Stimulated activated naive B cell treated with anti-CD40 and anti-IgM and Interleukin-4, amounts not matched to agents 10 μg/mL and 1 μg/mL and 100 μg/mL, for 72 hours (primary cell): ENCODE data around the gene SLC38A8.

Experiments used
- ATAC-seq, 2 donors: fragments of 150-1000 bp; cut with Tn5 transposase; replicated peaks; 2 replicates each; pipeline ENCODE4 v1.10.0; 2021; ENCODE audit warnings: moderate library complexity in 1 of 2
- DNase-seq: peaks from one replicate; pipeline ENCODE4 v3.0.0; 2021
- H3K27ac Mint-ChIP-seq: one replicate; pipeline ENCODE4 v1.8.0; 2022; ENCODE audit warnings: mild to moderate bottlenecking, mixed read lengths
- H3K27me3 Mint-ChIP-seq, 2 donors: one replicate each; pipeline ENCODE4 v1.8.0; 2022; ENCODE audit warnings: mixed read lengths in 2 of 2
- H3K36me3 Mint-ChIP-seq, 2 donors: one replicate each; pipeline ENCODE4 v1.8.0; 2022; ENCODE audit warnings: mixed read lengths in 2 of 2, mild to moderate bottlenecking in 1 of 2
- H3K4me1 Mint-ChIP-seq, 2 donors: one replicate each; pipeline ENCODE4 v1.8.0; 2022; ENCODE audit warnings: mixed read lengths in 2 of 2, mild to moderate bottlenecking in 1 of 2
- H3K4me3 Mint-ChIP-seq, 2 donors: one replicate each; pipeline ENCODE4 v1.8.0; 2022; ENCODE audit warnings: mild to moderate bottlenecking in 2 of 2, mixed read lengths in 2 of 2, moderate library complexity in 1 of 2
- H3K9me3 Mint-ChIP-seq, 2 donors: one replicate each; pipeline ENCODE4 v1.8.0; 2022; ENCODE audit warnings: mixed read lengths in 2 of 2, mild to moderate bottlenecking in 1 of 2

Gene SLC38A8

DNA sequence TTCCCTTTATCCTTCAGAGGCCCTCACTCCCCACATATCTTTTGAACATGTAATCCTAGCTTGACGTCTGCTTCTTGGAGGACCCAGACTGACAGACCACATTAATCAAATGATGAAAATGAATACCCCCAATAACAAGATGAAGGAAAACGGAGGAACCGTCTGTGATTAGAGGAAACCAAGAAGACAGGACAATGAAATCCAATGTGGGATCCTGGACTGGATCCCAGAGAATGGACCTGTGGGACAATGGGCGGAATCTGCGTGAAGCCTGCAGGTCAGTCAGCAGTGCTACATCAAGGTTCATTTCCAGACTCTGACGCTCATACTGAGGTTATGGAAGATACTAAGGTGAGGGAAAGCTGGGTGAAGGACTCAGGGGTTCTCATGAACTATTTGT, 38.2 kb upstream of the SLC38A8 start:
- Mint-ChIP-seq H3K4me1 (peaks cover 8 to 10% of the 10 kb centered on the region in 2 donors), H3K4me3 (no peak overlapping the region), H3K9me3 (no peaks in the 10 kb centered on the region), H3K27ac (no peak overlapping the region), H3K27me3 (no peaks in the 10 kb centered on the region), H3K36me3 (peaks cover 49 to 75% of the 10 kb centered on the region in 2 donors)
- ATAC-seq (no peak), DNase-seq (no peak)

DNA sequence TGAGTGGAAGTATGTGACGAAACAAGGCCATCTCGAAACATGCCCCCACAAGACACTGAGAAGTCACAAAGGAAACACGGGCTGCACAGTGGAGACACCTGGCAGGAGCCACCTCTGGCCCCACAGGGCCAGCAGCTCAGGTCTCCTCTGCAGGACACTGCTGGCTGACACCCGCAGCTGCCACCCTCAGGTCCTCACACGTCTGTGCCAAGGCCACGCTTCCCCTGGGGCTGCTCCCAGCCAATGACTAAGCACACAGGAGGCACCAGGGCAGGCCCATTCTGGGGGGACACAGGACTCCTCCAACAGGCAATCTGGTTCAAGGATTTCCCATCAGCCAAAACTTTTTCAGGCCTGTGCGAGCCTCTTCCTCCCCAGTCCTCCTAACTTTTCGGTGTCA, 37.8 kb upstream of the SLC38A8 start:
- Mint-ChIP-seq H3K36me3 (peaks cover 54 to 79% of the 10 kb centered on the region in 2 donors), H3K4me1 (peaks cover 7 to 8% of the 10 kb centered on the region in 2 donors), H3K9me3 (no peaks in the 10 kb centered on the region), H3K4me3 (no peak overlapping the region), H3K27ac (no peak overlapping the region), H3K27me3 (no peaks in the 10 kb centered on the region)
- no peak for ATAC-seq
- no peak for DNase-seq

DNA sequence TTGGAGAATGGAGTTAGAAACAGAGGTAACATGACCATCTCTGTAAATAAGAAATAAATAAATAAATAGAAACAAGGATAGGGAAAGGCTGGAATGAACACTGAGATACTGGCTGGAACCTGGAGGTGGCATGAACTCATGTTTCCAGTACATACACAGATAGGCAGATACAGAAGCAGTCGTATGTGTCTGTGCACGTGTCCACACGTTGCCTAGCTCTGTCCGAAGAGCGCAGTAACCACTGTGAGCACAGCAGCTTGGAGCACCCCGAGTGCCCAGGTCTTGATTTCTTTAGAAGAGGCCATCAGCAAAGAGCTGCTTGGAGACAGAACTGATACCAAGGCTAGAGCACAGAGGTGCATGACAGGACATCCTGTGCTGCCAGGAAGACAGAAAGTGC, 37.1 kb upstream of the SLC38A8 start:
- no peak for DNase-seq
- Mint-ChIP-seq H3K36me3 (peaks cover 61 to 86% of the 10 kb centered on the region in 2 donors), H3K4me3 (no peak overlapping the region), H3K4me1 (peaks cover 1 to 3% of the 10 kb centered on the region in 2 donors), H3K9me3 (no peaks in the 10 kb centered on the region), H3K27ac (no peak overlapping the region), H3K27me3 (no peaks in the 10 kb centered on the region)
- ATAC-seq: no peak

DNA sequence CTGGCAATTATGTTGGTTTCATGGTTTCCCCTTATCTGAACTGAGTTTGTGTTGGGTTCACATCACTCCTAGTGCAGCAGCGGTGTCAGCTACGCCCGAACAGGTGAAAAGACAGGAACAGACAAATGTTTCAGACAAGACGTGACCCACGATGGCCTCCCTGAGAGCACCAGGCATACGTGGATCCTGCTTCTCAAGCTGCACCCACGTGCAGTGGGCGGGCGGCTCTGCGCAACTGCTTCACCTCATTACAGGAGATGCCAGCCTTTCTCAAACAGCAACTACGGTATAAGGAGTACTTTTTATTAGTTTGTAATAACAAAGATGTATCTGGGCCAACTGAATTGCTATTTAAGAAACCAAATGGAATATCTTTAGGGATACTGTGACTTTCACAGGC, 32.8 kb upstream of the SLC38A8 start:
- no peak overlapping the region for H3K4me3 Mint-ChIP-seq
- DNase-seq (no peak), ATAC-seq (no peak)
- H3K4me1 Mint-ChIP-seq: peaks cover 0 to 3% of the 10 kb centered on the region in 2 donors
- H3K27ac Mint-ChIP-seq: no peak overlapping the region
- H3K27me3 Mint-ChIP-seq: no peaks in the 10 kb centered on the region
- no peaks in the 10 kb centered on the region for H3K9me3 Mint-ChIP-seq
- peaks cover 51 to 75% of the 10 kb centered on the region in 2 donors for H3K36me3 Mint-ChIP-seq

DNA sequence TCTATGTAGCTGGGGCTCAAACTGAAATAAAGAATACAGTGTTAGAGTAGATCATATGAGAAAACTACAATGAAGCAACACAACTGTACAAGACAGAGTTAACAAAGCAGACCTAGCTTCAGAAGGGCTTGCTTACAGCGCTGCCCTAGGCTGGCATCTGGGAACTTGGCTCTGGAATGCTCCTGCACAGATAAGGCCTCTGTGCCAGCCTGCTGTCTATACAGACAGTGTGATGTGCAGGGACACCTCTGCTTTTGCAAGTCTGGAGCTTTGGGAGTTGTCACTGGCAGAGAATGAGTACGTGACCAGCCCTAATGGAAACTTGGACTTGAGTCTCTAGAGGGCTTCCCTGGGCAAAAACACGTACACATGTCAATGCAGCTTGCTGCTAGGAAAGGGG, 32.1 kb upstream of the SLC38A8 start:
- Mint-ChIP-seq H3K27me3 (no peaks in the 10 kb centered on the region), H3K36me3 (peaks cover 46 to 71% of the 10 kb centered on the region in 2 donors), H3K4me1 (peaks cover 2 to 3% of the 10 kb centered on the region in 2 donors), H3K27ac (no peak overlapping the region), H3K9me3 (no peaks in the 10 kb centered on the region), H3K4me3 (no peak overlapping the region)
- no peak for ATAC-seq
- DNase-seq: no peak

DNA sequence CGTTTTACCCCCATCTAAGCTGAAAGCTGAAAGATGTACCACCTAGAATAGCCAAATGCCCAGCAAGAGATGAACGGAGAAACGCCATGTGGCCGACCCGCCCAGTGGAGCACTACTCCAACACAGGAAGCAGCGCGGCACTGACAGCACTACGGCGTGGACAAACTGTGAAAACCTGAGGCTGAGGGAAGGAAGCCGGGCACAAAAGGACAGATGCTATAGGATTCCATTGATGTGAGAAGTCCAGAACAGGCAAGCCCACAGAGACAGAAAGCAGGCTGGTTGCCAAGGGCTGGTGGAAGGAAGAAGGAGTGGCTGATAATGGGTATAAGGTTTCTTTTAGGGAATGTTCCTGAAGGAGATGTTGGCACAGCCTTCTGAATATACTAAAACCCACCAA, 29.4 kb upstream of the SLC38A8 start:
- no peak for DNase-seq
- H3K36me3 Mint-ChIP-seq: peaks cover 44 to 67% of the 10 kb centered on the region in 2 donors
- H3K4me1 Mint-ChIP-seq: peaks cover 0 to 11% of the 10 kb centered on the region in 2 donors
- no peak for ATAC-seq
- no peak overlapping the region for H3K27ac Mint-ChIP-seq
- H3K27me3 Mint-ChIP-seq: no peaks in the 10 kb centered on the region
- no peaks in the 10 kb centered on the region for H3K9me3 Mint-ChIP-seq
- no peak overlapping the region for H3K4me3 Mint-ChIP-seq

DNA sequence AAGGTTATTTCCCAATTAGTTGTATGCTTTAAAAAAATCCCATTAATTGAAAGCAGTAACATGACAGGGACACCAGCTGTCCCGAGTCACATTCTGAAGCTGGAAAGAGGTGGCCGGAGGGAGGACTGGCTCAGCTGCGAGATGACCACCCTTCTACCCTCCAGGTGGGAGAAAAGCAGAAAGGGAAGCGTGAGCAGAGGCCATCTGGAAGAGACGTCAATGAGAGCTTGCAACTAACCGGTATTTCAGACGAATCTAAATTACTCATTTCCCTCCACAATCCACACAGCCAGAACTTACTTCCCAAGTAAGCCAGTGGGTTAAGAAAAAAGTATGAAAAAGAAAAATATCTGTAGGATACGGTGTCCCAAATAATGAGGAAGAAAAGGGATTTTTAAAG, 28.5 kb upstream of the SLC38A8 start:
- H3K27ac Mint-ChIP-seq: no peak overlapping the region
- peaks cover 46 to 62% of the 10 kb centered on the region in 2 donors for H3K36me3 Mint-ChIP-seq

DNA sequence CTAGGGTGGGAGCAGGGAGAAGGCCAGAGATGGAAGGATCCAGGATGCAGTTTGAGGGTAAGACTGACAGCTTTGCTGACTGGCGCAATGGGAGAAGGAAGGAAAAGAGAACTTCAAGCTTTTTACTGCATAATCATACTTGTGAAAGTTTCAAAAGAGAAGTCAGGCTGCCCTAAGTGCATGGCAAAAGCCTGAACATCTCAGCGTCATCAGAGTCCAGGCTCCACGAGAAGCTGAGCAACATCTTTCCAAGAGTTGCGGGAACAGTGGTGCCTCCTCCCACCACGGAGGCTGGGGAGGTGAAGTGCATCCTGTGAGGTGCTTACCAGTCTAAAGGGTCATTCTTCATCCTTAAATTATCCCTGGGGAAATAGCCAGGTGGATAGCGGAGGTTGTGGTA, 26.9 kb upstream of the SLC38A8 start:
- H3K4me3 Mint-ChIP-seq: no peak overlapping the region
- H3K27ac Mint-ChIP-seq: no peak overlapping the region
- DNase-seq: no peak
- H3K27me3 Mint-ChIP-seq: no peaks in the 10 kb centered on the region
- peak in 1 of 2 donors; percentile 34 for ATAC-seq
- H3K4me1 Mint-ChIP-seq: peaks cover 0 to 11% of the 10 kb centered on the region in 2 donors
- peaks cover 34 to 50% of the 10 kb centered on the region in 2 donors for H3K36me3 Mint-ChIP-seq
- H3K9me3 Mint-ChIP-seq: no peaks in the 10 kb centered on the region

More for the DNA sequence above, 28.5 kb upstream of the SLC38A8 start:
- DNase-seq (no peak), ATAC-seq (no peak)
- Mint-ChIP-seq H3K9me3 (no peaks in the 10 kb centered on the region), H3K4me1 (peaks cover 0 to 11% of the 10 kb centered on the region in 2 donors), H3K4me3 (no peak overlapping the region), H3K27me3 (no peaks in the 10 kb centered on the region)

DNA sequence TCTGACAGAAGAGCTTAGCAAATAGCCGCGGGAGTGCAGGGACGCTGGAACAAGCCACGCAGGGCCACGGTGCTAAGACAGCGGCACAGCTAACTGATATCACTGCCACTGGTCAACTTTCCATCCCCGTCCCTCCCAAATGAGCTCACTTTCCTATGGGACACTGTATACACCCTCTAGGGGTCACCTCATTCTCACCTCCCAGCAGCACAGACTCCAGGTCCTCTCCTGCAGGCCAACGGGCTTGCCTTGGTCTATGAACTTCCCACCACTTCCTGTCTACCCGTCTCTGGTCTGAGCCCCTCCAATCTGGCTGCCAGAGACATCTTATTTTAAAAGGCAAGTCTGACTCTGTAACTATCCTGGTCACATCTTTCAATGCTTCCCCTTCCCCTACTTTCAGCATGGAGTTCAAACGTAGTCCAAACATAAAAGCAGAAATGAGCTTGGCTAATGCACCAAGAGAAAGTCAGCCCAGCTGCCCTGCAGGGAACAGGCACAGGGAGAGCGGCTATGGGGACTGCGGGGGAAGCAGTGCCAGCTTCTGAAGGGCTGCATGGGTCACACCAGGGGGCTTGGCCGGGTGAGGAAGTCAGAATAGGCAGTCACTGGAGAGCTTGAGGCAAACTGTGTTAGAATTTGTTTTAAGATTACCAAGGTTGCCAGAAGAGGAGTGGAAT, 26.3 kb upstream of the SLC38A8 start:
- peak overlapping the region in 1 of 2 donors; percentile 33 for H3K4me3 Mint-ChIP-seq
- no peak overlapping the region for H3K27ac Mint-ChIP-seq
- H3K9me3 Mint-ChIP-seq: no peaks in the 10 kb centered on the region
- peaks cover 36 to 49% of the 10 kb centered on the region in 2 donors for H3K36me3 Mint-ChIP-seq
- DNase-seq (no peak), ATAC-seq (no peak)
- H3K27me3 Mint-ChIP-seq: no peaks in the 10 kb centered on the region
- H3K4me1 Mint-ChIP-seq: peaks cover 0 to 11% of the 10 kb centered on the region in 2 donors

DNA sequence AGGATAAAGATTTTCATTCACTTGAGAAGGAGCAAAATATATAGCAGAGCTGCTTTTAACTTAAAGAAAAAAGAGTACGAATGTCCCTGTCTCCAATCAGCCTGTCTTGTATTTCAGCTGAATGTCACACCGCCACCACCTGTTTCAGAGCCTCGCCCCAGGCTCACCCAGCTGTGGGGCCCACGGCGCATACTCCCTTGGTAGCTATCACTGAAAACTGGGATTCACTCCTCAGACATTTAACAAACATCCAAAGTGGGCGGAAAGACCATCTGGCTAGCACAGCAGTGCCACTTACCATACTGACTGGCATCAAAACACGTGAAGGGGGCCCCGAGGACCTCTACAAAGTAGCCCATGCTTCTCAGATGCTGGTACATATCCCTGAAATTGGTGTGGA, 25.4 kb upstream of the SLC38A8 start:
- ATAC-seq: no peak
- peaks cover 43 to 58% of the 10 kb centered on the region in 2 donors for H3K36me3 Mint-ChIP-seq

DNA sequence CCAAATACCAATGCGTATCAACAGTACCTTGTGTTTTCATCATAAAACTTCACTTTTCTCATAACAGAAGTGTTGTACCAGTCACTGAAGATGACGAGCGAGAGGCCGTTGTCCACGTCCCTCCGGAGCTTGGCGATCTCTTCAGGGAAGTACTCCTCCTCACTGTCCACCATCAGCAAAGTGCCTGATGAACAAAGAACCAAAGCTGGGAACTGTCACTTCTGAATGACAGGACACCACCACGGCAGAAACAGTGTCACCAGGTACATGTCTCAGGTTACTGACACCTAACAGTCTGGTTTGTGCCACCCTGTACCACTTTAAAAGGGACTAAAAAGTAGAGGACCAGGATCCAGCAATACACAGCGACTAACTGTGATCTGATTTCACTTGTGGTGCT, 25.0 kb upstream of the SLC38A8 start:
- no peaks in the 10 kb centered on the region for H3K27me3 Mint-ChIP-seq
- DNase-seq: no peak
- H3K27ac Mint-ChIP-seq: no peak overlapping the region
- H3K9me3 Mint-ChIP-seq: no peaks in the 10 kb centered on the region
- H3K4me1 Mint-ChIP-seq: peaks cover 0 to 16% of the 10 kb centered on the region in 2 donors
- no peak overlapping the region for H3K4me3 Mint-ChIP-seq
- ATAC-seq: no peak
- H3K36me3 Mint-ChIP-seq: peaks cover 47 to 61% of the 10 kb centered on the region in 2 donors

More for the DNA sequence above, 25.4 kb upstream of the SLC38A8 start:
- H3K4me3 Mint-ChIP-seq: no peak overlapping the region
- H3K4me1 Mint-ChIP-seq: peaks cover 0 to 12% of the 10 kb centered on the region in 2 donors
- DNase-seq: no peak
- no peak overlapping the region for H3K27ac Mint-ChIP-seq
- no peaks in the 10 kb centered on the region for H3K27me3 Mint-ChIP-seq
- H3K9me3 Mint-ChIP-seq: no peaks in the 10 kb centered on the region

DNA sequence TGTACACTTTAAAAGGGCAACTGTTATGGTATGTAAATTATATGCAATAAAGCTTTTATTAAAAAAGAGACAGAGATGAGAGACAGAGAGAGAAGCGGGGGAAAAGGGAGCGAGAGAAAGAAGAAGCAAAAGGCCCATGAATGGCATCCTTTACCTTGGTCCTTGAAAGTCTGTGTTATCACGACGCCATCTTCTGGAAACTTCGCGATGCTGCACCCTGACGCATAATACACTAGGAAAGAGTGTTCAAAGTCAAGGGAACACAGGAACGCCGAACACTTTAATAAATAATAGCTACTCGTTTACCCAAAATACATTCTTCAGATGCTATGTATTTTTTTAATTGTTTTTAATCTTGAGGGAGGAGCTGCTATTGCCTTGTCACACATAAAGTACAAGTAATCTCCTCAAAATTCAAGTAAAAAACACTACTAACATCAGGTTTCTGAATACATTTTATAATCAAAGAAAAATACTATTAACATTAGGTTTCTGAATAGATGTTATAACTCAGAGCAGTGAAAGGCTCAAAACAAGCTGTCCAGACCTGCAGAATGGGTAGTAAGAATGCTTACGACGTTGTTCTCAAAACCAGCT, 23.0 kb upstream of the SLC38A8 start:
- H3K36me3 Mint-ChIP-seq: peaks cover 41 to 60% of the 10 kb centered on the region in 2 donors
- DNase-seq: no peak
- H3K27ac Mint-ChIP-seq: no peak overlapping the region
- H3K4me3 Mint-ChIP-seq: no peak overlapping the region
- H3K27me3 Mint-ChIP-seq: no peaks in the 10 kb centered on the region
- peaks cover 0 to 16% of the 10 kb centered on the region in 2 donors for H3K4me1 Mint-ChIP-seq
- ATAC-seq: peak; percentile 60 to 68
- no peaks in the 10 kb centered on the region for H3K9me3 Mint-ChIP-seq

DNA sequence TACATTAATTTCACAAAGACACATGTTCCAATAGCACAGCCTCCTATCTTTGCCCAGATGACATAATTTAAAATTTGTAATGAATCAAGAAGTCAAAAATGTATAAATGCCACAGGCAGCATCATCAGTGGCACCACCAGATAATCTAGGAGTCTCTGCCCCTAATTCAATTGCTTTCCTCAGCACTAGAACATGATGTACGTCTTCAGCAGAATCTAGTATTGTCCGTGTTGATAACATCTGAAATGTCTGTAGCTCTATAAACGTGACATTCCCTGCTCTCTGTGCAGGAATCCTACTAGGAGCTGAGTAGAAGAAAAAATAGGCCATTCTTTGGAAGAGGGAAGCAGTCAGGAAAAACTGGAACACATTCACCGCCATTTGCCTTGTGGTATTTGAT, 21.4 kb upstream of the SLC38A8 start:
- H3K27me3 Mint-ChIP-seq: no peaks in the 10 kb centered on the region
- H3K36me3 Mint-ChIP-seq: peaks cover 44 to 66% of the 10 kb centered on the region in 2 donors
- peaks cover 0 to 7% of the 10 kb centered on the region in 2 donors for H3K4me1 Mint-ChIP-seq
- no peaks in the 10 kb centered on the region for H3K9me3 Mint-ChIP-seq
- no peak overlapping the region for H3K27ac Mint-ChIP-seq
- no peak overlapping the region for H3K4me3 Mint-ChIP-seq
- DNase-seq: no peak
- no peak for ATAC-seq

DNA sequence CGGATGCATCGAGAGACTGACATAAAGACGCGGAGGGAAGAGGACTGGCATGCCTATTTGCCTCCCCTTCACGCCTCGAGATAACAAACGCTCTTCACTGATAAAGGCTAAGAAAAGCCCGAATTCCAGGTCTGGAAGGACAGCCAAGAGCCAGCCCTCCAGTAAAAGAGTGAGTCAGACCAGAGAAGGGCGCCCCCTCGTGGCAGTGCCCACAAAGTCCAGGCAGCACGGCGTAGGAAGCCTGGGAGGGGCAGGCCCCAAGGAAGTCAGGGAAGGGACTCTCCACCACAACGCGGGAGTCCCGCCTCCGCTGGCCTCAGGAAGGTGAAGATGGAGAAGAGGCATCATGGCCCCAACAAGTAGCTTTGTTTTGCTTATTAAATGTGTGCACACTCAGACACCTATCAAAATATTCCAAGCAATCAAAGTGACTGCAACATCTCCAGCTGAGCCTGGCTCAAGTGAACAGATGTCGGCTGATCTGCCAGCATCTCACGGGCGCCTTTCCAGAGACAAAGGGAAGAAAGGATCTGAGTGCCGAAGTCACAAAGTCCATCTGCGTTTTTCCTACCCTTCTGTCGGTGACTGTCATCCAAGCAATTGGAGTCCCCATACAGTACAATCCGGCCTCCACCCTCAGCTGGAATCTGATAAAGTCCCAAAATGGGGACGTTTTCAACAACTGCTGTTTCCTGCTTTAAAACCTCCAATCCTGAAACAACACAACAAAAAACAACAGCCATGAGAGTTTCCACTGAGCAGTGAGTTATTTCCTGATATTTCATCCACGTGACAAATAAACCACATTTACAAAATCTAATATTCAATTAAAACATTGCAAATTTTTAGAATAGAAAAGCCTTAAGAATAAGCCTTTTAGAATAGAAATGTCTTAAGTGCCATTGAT, 20.4 kb upstream of the SLC38A8 start:
- DNase-seq (peak; percentile 32), ATAC-seq (peak; percentile 78 to 84)
- Mint-ChIP-seq H3K27me3 (no peaks in the 10 kb centered on the region), H3K27ac (peak overlapping the region; percentile 17), H3K4me3 (no peak overlapping the region), H3K36me3 (peaks cover 45 to 66% of the 10 kb centered on the region in 2 donors), H3K4me1 (peaks cover 2 to 5% of the 10 kb centered on the region in 2 donors), H3K9me3 (no peaks in the 10 kb centered on the region)
